Urothelium cell line (cell line): Measurements from ENCODE around the gene ARHGAP19.
"Not testable (repeated sequence)": the region's sequence is repeated elsewhere in the genome, so short reads cannot be mapped to it uniquely, and the experiment has no call there.

Experiments used
- DNase-seq: peaks from one replicate; pipeline ENCODE4 v3.0.0; 2011; ENCODE audit warnings: low spot score, mixed read lengths
- FAIRE-seq: peaks from 2 replicates; lab custom pipeline; 2011; peaks lifted over from hg19 to GRCh38; lab: Jason Lieb, UNC

ARHGAP19 gene

DNA sequence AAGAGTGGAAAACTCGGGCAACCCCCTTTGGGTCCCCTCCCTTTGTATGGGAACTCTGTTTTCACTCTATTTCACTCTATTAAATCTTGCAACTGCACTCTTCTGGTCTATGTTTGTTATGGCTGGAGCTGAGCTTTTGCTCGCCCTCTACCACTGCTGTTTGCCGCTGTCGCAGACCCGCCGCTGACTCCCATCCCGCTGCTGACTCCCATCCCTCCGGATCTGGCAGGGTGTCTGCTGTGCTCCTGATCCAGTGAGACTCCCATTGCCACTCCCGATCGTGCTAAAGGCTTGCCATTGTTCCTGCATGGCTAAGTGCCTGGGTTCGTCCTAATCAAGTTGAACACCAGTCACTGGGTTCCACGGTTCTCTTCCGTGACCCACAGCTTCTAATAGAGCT, 2.4 kb downstream of the ARHGAP19 start:
- not testable (repeated sequence) for FAIRE-seq

DNA sequence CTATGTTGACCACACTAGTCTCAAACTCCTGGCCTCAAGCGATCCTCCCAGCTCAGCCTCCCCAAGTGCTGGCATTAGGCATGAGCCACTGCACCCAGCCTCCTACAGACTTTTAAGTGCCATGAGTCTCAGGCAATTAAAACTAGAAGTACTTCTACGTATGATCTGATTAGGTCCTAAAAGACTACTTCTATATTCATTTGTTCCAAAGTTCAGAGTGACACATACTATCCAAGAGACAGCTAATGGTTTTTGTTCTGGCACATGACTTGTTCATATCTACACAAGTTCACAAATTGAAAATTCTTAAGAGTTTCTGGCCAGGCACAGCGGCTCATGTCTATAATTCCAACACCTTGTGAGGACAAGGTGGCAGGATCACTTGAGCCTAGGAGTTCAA, 11.7 kb downstream of the ARHGAP19 start:
- FAIRE-seq = no peak
- DNase-seq = no peak

More for the DNA sequence above, 2.4 kb downstream of the ARHGAP19 start:
- DNase-seq = not testable (repeated sequence)

DNA sequence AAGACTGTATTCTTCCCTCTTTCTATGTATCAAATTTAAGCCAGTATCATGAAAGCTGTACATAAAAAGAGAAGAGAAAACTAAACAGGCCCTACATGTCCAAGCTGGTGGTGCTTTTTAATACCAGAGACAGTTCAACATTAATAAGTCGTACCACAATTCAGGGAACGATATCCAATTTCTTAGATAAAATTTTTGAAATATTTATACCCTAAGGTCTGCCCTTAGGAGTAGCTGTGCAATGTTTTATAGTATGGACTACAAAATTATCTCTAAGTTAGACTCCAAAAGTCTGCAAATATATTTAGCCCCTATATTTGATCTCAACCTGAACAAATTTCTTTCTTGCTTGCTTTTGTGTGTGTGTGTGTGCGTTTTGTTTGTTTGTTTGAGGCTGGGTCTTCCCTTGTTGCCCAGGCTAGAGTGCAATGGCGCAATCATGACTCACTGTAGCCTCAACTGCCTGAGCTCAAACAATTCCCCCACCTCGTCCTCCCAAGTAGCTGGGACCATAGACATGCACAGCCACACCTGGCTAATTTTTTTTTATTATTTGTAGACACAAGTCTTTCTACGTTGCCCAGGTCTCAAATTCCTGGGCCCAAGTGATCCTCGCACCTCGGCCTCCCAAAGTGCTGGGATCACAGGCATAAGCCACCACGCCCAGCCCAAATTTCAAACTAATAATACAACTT, 13.2 kb downstream of the ARHGAP19 start:
- DNase-seq = no peak
- no peak for FAIRE-seq

DNA sequence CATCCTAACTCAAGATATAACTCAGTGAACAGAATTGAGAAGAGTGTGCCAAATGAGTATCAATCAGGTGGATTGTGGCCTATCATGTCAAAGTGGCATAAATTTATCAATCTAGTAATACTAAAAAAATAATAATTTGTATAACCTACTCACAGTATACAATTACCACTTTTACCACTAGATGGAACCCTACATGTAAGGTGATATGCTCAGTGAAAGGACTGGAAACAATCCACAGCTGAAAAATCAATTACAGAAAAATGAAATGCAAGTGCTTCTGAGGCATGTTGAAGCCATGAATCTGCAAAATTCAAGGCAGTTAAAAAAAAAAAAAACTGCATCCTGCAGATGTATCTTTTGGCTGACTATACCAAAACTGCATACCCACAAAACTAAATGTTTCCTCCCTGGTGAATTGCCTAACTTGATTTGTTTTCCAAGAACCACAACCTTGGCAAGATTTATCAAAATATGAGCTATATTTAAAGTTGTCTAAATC, 13.9 kb downstream of the ARHGAP19 start:
- DNase-seq = peak; percentile 23
- FAIRE-seq = no peak

DNA sequence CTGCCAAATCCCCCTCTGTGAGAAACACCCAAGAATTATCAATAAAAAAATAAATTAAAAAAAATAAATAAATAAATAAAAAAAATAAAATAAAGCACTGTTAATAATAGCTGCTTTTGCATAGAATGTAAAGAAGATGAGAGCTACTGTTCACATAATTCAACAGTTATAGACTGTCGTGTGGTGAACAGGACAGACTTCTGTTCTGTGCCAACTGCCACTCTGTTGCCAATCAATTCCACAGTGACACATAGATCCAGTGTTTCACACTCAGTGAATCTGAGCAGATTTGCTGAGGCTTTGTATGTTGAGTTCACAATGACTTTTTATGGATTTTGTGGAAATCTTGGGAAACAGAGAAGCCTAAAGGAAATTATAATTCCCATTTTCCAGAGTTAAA, 14.9 kb downstream of the ARHGAP19 start:
- FAIRE-seq (no peak), DNase-seq (no peak)

DNA sequence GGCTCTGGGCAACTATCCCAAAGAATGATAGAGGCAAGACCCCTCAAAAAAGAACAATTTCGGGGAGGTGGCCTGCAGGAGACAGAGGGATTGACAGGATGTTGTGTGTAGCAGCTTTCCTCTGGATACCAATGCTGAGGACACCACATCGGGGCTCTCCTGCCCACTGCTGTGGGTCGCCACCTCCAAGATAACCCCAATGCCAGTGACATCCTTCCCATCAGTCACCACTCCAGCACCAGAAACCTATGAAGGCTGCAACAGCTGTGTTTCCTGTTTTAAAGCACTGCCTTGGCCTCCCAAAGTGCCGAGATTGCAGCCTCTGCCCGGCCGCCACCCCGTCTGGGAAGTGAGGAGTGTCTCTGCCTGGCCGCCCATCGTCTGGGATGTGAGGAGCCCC, 17.6 kb downstream of the ARHGAP19 start:
- DNase-seq (no peak), FAIRE-seq (no peak)

DNA sequence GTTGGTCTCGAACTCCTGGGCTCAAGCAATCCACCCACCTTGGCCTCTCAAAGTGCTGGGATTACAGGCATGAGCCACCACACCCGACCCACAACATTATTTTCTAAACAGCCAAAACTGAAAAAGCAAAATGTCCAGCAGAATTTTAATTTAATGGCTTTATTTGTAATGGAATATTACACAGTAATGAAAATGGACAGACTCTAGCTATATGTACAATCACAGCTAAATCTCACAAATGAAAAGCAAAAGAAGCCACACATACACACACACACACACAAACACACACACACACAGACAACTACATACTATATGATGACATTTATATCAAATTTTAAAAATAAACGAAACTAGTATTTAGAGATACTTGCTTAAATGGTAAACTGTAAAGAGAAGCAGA, 18.7 kb downstream of the ARHGAP19 start:
- no peak for FAIRE-seq

DNA sequence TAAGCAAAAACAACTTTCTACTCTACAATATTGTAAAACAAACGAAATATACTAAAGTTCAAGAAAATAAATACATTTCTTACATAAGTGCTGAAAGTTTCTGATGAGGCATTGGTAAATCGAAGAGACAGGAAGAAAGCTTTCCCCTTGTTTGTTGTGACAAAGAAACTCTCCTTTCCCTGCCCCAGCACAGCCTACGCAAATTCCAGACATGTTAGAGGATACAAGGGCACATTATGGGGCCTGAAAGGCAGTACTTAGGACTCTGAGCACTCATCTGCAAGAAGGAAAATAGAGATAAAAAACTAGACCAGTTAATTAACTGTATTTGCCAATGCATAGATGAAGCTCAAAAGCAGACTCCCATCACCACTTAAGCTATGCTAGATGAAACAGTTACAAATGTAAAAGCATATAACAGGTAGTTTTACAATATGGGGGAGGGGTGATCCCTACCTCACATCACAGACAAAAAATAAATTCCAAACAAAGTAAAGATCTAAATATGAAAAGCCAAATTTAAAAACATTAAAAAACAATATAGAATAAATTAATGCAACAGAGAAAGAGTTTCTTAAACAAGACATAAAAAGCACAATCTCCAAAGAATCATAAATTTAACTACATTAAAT, 21.8 kb downstream of the ARHGAP19 start:
- DNase-seq (peak; percentile 5), FAIRE-seq (no peak)

More for the DNA sequence above, 18.7 kb downstream of the ARHGAP19 start:
- no peak for DNase-seq

DNA sequence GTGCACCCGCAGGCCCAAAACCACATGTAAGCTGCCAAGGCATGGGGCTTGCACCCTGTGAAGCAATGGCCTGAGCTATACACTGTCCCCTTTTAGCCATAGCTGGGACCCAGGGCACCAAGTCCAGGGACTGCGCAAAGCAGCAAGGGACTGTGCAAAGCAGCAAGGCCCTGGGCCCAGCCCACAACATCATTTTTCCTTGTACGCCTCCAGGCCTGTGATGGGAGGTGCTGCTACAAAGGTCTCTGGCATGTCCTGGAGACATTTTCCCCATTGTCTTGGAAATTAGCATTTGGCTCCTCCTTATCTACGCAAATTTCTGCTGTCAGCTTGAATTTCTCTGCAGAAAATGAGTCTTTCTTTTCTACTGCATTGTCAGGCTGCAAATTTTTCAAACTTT, 24.8 kb downstream of the ARHGAP19 start:
- DNase-seq (no peak), FAIRE-seq (no peak)

DNA sequence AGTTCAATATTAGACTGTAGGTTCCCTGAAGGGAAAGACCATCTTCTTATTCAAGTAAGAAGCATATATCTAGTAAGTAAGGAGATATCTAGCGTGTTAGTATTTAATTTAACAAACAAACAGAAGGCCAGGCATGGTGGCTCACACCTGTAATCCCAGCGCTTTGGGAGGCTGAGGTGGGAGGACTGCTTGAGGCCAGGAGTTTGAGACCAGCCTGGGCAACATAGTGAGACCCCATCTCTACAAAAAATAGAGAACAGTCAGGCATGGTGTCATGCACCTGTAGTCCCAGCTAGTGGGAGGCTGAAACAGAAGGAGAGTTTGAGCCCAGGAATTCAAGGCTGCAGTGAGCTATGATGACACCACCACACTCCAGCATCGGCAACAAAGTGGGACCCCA, 27.3 kb downstream of the ARHGAP19 start:
- not testable (repeated sequence) for DNase-seq, FAIRE-seq

DNA sequence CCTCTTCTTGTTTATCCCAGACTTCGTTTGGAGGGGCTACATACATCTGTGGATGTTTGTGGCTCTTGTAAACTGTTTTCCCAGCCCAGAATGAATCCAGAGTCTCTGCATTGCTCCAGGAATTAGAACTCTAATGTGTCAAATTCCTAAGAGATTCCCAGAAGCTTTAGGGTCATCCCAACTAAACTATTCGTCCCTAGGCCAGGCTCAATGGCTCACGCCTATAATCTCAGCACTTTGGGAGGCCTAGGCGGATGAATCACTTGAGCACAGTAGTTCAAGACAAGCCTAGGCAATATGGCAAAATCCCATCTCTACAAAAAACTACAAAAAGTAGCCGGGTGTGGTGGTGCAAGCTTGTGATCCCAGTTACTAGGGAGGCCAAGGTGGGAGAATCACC, 28.5 kb downstream of the ARHGAP19 start:
- FAIRE-seq (no peak), DNase-seq (no peak)

DNA sequence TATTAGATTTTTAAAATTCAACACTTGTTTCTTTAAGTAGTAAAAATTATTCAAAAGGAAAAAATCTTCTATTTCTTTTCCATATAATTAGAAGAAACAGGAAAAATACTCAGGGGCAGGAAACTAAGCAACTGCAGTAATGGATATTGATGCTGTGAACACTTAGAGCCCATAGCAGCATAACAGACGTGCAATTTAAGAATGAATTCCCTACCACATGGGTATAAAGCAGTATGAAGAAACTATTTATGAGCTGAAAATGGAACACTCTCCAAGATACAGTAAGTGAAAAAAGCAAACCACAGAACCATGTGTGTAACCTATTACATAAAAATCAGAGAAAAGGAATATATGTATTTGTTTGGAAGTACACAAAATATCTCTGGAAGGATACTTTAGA, 30.8 kb downstream of the ARHGAP19 start:
- FAIRE-seq = no peak
- DNase-seq = no peak

DNA sequence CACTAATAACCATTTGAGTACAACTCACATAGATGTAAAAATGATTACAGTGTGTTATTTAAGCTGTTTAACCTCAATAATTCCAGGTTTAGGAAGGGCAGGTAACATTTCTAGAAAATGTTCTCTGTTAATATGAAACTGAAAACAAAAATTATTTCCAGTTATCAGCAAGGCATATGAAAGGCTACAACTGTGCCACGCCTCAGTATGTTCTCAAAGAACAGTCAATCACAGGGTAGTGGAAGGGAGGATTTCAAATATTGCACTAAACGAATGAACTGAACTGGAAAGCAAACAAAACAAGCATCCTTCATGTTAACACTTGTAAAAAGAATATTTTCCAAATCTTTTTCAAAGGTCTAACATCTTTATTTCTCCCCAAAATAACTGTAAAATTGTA, 31.3 kb downstream of the ARHGAP19 start:
- no peak for FAIRE-seq
- DNase-seq = no peak

DNA sequence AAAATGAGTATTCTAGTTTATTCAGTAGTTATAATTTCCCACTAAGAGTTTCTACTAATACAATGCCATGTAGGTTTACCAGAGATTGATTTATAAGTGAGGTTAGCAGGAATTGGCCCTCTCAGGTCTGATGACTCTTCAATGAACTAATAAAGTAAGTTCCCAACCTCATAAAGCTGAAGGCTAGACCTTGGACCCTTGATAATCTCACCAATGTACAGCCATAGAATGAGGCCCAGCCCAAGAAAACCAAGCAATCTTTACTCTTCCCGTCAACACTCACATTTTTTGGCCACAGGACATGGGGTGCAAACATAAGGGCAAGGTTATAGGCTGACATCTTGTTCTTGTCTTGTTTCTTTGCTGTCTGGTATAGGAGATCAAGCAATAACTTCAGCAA, 33.3 kb downstream of the ARHGAP19 start:
- DNase-seq (no peak), FAIRE-seq (no peak)

DNA sequence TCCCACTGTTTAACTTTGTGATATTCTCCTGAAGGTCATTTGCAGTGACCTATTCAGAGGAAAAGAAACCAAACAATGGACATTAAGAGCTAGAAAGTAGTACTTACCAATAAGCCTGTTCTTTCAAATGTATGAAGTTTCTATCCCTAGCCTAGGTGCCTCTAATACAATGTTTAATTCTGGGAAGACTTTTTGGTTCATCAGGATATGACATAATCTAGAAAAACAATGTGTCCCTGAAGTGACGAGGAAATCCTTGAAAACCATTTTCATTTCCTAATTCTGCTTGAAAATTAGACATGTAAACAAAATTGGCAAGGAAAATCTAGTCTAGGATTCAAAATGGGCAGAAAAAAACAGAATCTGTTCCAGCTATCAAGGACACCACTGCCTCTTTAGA, 36.1 kb downstream of the ARHGAP19 start:
- DNase-seq (no peak), FAIRE-seq (no peak)

DNA sequence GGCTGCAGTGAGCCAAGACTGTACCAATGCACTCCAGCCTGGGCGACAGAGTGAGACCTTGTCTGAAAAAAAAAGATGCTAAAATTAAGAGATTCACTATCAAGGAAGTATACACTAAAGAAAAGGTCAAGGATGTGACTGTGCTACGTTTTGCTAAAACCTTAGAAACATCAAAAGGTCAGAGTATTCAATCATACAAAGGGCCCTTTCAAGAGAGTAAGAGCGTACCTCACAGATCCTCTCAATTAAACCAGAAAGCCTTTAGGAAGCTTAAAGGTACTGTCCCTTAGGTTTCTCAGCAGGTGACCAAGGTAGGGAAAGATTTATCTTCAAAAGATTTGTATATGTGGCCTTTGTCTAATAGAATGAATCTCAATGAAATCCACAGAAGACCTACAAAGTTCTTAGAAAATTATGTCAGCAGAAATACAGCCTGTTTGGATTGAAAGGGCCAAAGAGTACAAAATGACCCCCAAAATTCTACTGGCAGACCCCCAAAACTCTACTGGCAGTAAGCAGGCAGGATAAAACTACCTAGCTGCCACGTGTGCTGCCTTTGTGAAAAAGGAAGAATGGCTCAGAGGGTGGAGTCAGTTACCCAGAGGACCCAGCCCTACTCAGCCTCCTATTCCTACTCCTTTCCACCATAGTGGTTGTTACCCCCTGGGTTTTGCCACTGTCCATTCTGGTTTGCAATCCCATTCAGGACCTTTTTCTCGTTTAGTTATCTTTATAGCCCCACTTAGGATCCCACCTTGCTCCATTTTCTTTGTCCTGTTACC, 36.7 kb downstream of the ARHGAP19 start:
- DNase-seq (no peak), FAIRE-seq (no peak)

DNA sequence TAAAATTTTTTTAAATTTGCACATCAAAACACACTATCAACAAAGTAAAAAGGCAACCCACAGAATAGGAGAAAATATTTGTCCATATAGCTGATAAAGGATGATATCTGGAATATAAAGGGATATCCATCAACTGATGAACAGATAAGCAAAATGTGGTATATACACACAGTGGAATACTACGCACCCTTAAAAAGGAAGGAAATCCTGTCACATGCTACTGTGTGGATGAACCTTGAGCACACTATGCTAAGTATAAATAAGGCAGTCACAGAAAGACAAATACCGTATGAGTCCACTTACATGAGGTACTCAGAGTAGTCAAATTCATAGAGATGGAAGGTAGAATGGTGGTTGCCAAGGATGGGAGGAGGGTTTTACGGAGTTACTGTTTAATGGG, 37.7 kb downstream of the ARHGAP19 start:
- FAIRE-seq (no peak), DNase-seq (no peak)

DNA sequence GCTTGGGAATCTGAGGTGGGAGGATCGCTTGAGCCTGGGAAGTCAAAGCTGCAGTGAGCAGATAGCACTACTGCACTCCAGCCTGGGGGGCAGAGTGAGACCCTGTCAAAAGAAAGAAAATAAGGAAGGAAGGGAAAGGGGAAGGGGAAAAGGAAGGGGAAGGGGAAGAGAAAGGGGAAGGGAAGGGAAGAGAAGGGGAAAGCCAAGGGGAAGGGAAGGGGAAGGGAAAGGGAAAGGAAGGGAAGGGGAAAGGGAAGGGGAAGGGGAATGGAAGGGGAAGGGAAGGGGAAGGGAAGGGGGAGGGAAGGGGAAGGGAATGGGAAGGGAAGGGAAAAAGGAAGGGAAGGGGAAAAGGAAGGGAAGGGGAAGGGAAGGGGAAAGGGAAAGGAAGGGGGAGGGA, 41.5 kb downstream of the ARHGAP19 start:
- DNase-seq (no peak), FAIRE-seq (no peak)

DNA sequence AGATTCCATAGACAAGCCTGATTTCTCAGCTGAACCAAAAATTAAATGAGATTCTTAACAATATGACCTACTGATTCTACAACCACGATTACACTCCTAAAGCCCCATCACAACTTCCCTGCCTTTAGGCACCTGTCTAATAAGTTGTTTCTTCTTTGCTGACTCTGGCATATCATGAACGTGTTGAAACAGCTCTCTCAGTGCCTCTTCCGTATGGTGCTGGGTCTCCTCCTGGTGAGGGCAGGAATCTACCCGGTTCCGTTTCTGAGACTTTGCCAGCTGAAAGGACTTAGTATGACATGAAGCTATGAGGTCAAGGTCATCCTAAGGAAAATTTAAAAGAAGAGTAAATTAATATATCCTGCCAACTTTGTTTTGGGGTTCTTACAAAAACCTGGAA, 48.6 kb downstream of the ARHGAP19 start:
- DNase-seq = no peak
- FAIRE-seq = no peak

DNA sequence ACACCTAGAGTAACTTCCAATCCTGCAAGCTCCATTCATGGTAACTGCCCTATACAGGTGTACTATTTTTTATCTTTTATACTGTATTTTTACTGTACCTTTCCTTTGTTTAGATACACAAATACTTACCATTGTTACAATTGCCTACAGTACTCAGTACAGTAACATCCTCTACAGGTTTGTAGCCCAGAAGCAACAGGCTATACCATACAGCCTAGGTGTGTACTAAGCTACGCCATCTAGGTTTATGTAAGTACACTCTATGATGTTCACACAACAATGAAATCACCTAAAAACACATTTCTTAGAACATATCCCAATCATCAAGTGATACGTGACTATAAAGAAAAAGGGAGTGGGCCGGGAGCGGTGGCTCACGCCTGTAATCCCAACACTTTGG, 53.6 kb downstream of the ARHGAP19 start:
- FAIRE-seq = no peak

DNA sequence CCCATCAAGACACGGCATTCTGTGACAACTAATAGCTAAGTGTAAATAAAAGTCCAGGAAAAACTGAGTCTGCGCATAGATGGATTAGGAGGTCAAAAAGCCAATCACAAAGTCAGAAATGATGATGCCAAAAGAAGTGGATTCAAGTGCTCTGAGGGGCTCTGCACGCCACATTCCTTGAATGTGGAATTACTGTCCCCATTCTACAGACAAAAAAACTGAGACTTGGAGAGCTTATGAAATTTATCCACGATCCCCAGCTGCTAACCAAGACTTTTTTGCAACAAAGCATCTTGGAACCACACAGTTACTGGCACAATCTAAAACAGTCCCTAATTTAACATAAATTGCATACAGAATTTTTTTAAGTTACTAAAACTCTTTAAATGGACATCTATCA, 57.1 kb downstream of the ARHGAP19 start:
- DNase-seq (no peak), FAIRE-seq (no peak)

More for the DNA sequence above, 53.6 kb downstream of the ARHGAP19 start:
- no peak for DNase-seq

DNA sequence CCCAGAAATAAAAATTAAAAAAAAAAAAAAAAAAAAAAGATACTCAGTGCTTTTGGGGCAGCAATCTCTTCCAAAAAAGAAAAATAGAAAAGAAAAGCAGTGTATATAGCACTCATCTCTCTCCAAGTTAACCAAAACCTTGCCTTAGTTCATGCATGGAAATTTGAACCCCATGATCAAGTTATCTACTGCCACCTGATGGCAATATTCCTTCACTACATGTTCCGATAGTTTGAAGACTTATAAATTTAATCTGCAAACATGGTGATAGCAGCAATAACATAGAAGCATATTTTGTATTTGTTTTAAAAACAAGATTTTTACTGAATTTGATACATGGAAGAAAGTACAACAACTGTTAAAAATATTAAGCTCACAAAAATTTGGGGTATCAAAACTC, 58.0 kb downstream of the ARHGAP19 start:
- FAIRE-seq = no peak

More for the DNA sequence above, 58.0 kb downstream of the ARHGAP19 start:
- peak; percentile 29 for DNase-seq
